ENCODE results near the gene AMPD3.

Gene AMPD3

DNA sequence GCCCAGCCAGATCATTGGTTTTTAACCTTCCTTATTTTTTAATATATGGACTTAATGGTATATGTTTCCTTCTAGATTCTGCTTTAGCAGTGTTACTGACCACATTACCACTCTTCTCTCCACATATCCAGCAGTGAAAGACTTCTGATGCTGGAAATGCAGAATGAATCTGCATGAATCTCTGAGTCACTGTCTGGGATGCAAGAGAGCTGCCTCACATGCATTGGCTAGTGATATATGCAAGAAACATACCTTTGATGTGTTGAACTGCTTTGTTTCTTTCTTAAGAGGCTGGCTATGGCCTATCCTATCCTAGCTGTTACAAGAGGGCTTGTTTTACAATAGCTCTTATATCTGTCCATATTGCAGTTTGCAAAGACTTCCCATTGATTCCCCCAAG, 16.6 kb upstream of the AMPD3 start:
- DNase-seq (ENCODE audit: low spot score): no peak

DNA sequence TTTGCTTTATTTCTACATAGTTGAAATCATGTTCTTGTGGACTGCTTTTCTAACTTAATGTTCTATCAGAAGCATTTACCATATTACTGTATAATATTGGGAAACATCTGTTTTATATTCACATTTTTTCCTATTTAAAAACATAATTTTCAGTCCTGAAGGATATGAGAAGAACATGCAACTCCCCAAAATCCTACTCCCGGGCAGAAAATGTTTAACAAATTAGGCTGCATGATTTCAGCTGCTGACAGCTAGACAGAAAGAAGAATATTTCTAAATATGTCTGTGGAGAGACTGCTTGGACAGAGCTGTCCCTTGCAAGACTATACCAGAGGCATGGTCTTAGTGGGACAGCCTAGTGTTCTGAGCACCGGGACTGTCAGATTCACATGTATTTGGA, 15.7 kb upstream of the AMPD3 start:
- DNase-seq (ENCODE audit: low spot score): no peak

DNA sequence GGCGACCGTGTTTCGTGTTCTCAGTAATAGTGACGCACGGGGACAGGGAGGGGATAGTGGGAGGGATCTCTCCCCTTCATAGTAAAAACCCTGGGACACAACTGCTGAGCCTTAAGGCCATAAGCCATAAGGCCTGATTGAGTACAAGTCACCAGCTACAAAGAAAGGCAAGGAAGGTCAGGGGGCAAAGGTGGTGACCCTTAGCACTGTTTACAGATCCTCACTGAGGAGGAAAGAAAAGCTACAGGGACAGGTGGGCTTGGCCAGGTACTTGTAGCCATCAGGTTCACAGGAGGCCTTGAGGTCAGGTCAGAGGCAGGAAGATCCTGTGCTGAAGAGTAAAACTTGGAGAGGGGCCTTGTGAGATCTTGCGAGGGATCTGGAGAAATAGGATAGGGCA, 15.1 kb upstream of the AMPD3 start:
- no peak for DNase-seq (ENCODE audit: low spot score)

DNA sequence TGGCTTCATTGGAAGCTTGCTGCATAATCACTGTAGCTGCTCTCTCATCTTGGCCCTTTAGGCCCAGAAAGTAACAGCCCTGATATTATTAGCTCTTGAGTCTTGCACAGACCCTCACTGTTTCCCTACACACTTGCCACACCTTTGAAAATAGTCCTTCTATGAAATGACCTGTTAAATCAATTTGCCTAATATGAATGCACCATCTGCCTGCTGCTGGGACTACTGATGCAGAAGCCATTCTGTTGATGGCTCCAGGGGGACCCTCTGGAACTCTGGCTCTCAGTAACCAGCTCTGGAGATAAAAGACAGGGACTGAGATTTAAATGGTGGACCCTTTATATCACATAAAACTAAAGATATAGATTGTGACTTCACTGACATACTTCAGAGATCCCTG, 14.7 kb upstream of the AMPD3 start:
- no peak for DNase-seq (ENCODE audit: low spot score)

DNA sequence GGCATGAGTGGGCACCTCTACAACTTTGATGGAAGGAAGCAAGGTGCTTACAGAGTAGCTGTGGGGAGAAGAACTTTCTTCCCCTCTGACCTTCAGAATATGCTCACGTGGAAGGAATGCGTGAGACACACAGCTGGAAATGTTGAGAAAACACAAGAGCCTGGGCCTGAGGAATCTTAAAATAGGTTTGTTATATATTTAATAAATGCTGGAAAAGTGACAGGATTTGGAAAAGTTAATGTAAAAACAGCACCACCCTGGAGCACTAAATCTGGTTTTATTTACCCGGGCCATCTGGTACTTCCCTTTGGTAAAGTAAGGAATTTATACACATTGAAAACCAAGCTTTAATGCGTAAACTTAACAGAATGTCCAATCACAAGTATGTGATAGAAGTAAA, 14.0 kb upstream of the AMPD3 start:
- DNase-seq (ENCODE audit: low spot score): no peak

GRCh38 chr11:10441652-10442503, 13.2 kb upstream of the AMPD3 start:
- DNase-seq (ENCODE audit: low spot score): no peak

DNA sequence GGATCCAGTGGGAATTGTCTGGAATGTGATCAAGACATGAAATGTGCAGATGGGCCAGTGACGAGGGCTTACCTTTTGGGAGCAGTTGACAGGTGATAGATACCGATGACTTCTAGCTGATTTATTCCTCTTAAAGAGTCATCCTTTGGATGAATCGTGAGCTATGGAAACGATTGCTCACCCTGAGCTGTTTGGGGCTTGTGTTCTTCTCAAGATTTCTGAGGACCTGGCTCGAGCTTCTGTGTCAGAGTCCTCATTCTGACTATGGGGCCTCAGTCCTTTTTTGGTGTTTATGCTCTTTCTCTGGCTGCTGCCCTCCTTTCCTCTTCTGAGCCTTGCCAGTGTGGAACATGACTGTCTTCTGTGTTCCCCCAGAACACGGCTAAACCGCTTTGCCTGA, 11.9 kb upstream of the AMPD3 start:
- no peak for DNase-seq (ENCODE audit: low spot score)

GRCh38 chr11:10443721-10444235, 11.3 kb upstream of the AMPD3 start:
- no peak for DNase-seq (ENCODE audit: low spot score)

GRCh38 chr11:10444725-10445315, 10.2 kb upstream of the AMPD3 start:
- DNase-seq (ENCODE audit: low spot score): peak; percentile 27

DNA sequence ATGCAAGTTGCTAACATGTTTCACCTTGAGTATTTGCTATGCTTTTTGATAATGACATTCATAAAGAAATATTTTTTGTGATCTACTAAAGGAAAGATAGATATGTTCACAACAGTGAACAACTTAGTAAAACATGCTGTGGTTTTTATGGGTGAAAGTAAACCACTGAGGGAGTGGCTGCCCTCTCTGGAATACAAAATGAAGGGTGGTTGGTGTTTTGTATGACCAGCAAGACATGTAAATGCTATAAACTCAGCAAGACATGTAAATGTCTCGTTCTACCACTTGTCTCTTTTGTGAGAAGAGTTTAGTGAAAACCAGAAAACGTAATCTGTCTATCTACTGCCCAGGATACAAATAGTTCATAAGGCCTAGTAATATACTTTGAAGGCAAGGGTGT, 7.6 kb upstream of the AMPD3 start:
- no peak for DNase-seq (ENCODE audit: low spot score)

DNA sequence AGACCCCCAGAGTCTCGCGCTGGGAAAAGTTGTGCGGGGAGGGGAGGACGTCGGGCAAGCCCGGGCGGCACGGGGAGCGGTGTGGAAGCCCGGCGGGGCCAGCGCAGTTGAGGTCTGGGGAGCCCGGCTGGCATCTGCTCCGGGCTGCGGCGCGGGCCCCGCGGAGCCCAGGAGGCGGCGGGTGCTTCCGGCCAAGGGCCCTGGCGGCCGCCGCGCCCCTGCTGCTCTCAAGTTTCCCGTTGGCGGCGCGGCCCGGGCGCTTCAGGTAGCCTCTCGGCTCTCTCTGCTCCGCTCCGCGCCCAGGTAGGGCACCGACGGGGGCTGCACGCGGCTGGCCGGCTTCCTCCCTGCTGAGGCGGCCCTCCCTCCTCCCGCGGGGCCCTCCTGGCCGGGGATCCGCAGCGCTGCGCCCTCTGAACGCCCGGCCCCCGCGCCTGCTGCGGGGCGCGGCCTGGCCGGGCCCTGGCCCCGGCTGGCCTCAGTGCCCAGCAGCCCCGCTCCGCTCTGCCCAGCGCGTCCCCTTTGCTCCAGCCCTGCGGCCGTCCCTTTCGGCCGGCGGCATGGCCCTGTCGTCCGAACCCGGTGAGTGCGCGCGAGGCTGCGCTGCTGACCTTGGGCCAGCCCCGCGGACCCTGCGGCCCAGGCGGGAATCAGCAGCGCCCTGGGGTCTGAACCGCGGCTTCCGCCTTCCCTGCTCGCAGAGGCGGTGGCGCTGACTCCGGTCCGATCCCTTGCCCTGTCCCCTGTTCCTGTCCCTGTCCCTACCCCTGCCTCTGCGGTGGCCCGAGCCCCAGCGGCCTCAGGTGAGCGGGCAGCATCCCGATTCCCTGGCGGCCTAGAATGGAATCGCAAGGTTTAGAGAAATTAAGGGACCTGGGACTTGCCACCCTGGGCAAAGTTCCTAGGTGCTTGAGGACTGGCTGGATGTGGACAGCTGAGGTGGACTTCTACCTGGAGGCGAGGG, 4.3 kb upstream of the AMPD3 start:
- DNase-seq (ENCODE audit: low spot score): peak; percentile 44

DNA sequence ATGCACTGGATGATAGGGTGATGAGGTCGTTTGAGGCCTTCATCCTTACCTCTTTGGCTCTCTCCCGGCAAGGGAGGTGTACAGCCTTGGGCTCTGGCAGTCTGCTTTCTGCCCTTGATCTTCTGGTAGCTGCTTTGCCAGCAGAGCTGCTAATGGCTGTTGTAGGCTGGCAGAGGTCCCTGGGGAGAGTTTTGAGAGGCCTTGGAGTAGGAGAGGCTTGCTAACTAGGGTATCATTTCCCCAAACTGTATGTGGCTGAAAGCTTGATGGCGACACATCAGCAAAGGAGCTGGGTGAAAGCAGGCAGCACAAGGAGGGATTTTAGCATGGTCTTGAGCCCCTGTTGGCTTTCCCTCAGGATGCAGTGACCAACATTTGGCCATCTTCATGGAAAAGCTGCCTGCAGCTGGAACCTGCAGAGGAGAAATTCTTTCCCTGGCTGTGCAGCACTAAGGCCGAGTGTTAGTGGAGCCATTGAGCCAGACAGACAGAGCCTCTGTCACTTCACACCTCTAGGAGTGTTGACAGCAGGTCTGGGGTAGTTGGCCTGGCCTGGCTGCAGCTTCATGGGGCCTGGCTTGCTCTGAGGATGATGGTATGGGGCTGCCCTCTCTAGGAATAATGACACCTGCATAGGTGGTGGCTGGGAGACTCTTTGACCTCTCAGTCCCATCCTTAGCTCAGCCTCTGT, 3.5 kb upstream of the AMPD3 start:
- no peak for DNase-seq (ENCODE audit: low spot score)

DNA sequence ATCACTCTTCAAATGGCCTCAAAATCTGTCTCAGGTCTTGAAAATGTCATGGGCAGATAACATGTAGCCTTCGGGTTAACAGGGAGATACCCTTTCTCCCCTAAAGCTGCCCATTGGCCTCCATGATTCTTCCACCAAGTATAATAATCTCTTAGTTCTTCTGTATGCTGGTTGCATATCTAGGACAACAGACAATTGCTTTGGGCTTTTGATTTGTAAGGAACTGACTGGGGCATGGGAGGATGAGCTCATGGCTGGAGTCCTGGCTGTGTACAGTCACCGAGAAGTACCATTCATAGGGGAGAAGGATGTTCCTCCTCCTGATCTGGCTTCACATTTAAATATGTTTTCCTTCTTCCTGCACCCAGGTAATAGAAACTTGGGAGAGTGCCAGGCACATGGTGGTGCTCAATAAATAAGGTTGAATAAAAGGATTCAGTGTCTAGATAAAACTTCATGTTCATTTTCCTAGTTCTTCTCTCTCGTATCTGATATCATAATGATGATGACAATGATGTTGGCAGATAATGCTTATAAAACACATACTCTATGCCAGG, 2.8 kb upstream of the AMPD3 start:
- no peak for DNase-seq (ENCODE audit: low spot score)

DNA sequence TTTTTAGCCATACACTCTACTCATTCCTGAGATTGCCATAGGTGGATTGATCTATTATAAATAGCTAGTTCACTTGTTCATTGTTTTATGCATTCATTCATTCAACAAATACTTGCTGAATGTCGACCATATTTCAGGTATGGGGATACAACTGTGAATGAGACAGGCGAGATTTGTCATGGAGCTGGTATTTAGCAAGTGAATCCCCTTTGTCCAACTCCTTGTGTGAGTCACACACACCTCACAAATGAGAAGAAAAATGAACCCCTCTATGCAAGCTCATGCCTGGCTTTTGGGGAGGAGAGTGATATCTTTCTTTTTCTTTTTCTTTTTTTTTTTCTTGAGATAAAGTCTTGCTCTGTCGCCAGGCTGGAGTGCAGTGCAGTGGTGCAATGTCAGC, 1.8 kb upstream of the AMPD3 start:
- DNase-seq (ENCODE audit: low spot score): no peak

DNA sequence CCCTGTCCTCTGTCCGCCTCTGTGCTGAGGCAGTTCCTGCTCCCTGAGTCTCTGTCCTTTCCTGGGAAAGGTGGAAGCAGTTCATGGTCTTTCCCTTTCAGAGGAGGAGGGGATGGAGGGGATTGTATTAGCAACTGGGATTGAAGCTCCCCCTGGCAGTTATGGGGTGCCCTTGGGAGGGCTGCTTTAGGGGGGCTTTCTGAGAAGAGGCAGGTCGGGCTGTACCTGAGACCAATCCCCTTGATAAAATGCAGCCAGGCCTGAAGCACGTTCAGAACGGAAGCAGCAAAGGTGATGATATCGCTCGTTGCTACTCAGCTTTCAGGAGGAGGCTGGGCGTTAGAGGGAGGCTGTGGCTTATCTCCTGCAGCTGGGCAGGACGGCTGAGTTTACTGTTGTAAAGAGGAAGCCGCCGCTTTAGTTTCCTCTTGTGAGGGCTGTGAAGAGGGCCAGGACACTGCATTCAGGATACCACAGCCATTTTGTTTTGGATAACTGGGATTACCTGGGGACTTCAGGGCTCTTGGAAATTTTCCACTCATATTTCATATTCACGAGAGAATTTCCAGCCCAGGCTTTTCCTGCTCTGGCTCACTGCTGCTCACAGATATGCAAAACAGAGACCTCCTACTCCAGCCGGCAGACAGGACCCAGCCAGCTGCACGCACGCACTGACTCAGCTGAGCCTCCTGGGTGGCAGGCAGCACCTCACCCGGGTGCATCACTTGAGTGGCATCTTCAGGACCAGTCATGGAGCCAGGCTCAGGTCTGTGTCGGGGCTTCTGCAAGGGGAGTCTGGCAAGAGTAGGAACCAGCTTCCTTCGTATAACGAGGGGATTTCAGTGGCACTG, 798 bp downstream of the AMPD3 start:
- peak; percentile 85 for DNase-seq (ENCODE audit: low spot score)

- DNase-seq (ENCODE audit: low spot score): no peak
Observed at GRCh38 chr11:10456519-10456918, 1.5 kb downstream of the AMPD3 start.

GRCh38 chr11:10457901-10458300, 2.8 kb downstream of the AMPD3 start:
- no peak for DNase-seq (ENCODE audit: low spot score)

GRCh38 chr11:10459029-10459970, 4.2 kb downstream of the AMPD3 start:
- DNase-seq (ENCODE audit: low spot score): peak; percentile 81

- DNase-seq (ENCODE audit: low spot score): no peak
Observed at GRCh38 chr11:10460611-10461275, 5.7 kb downstream of the AMPD3 start.
